Activated CD4-positive, alpha-beta T cell treated with anti-CD3 and anti-CD28 coated beads for 1 hour (primary cell): Measurements from ENCODE around the gene CENPP.
"Not testable (repeated sequence)": the region's sequence is repeated elsewhere in the genome, so short reads cannot be mapped to it uniquely, and the experiment has no call there.

Experiments used
- DNase-seq: peaks from one replicate; pipeline ENCODE4 v3.0.0-alpha.2; 2020

CENPP gene

GRCh38 chr9:92558612-92559374, 233.0 kb downstream of the CENPP start:
- no peak for DNase-seq

- no peak for DNase-seq
These were observed 235.9 kb downstream of the CENPP start for GRCh38 chr9:92561374-92562330.

- no peak for DNase-seq
These were observed 236.8 kb downstream of the CENPP start for GRCh38 chr9:92562461-92562967.

- DNase-seq = no peak
These were observed 237.7 kb downstream of the CENPP start for GRCh38 chr9:92563116-92564100.

GRCh38 chr9:92564504-92564903, 238.8 kb downstream of the CENPP start:
- DNase-seq = no peak

GRCh38 chr9:92564982-92565381, 239.2 kb downstream of the CENPP start:
- DNase-seq = no peak

GRCh38 chr9:92571871-92572270, 246.1 kb downstream of the CENPP start:
- DNase-seq = not testable (repeated sequence)

- DNase-seq = not testable (repeated sequence)
These were observed 247.9 kb downstream of the CENPP start for GRCh38 chr9:92573612-92574011.

GRCh38 chr9:92576175-92576574, 250.4 kb downstream of the CENPP start:
- DNase-seq = no peak

GRCh38 chr9:92589923-92590322, 264.2 kb downstream of the CENPP start:
- no peak for DNase-seq

GRCh38 chr9:92590377-92590776, 264.6 kb downstream of the CENPP start:
- DNase-seq = no peak

- DNase-seq = no peak
These were observed 266.8 kb downstream of the CENPP start for GRCh38 chr9:92592537-92592936.

- no peak for DNase-seq
These were observed 267.5 kb downstream of the CENPP start for GRCh38 chr9:92592946-92593861.

- not testable (repeated sequence) for DNase-seq
These were observed 269.3 kb downstream of the CENPP start for GRCh38 chr9:92595075-92595474.

GRCh38 chr9:92595930-92596329, 270.2 kb downstream of the CENPP start:
- no peak for DNase-seq

GRCh38 chr9:92598382-92598781, 272.6 kb downstream of the CENPP start:
- DNase-seq = no peak

- no peak for DNase-seq
These were observed 274.2 kb downstream of the CENPP start for GRCh38 chr9:92599938-92600461.

GRCh38 chr9:92600462-92601261, 274.9 kb downstream of the CENPP start:
- DNase-seq = no peak

GRCh38 chr9:92601451-92601850, 275.7 kb downstream of the CENPP start:
- no peak for DNase-seq

- no peak for DNase-seq
These were observed 276.7 kb downstream of the CENPP start for GRCh38 chr9:92602413-92602812.
